ENCODE results near the gene KLK12.

DNA sequence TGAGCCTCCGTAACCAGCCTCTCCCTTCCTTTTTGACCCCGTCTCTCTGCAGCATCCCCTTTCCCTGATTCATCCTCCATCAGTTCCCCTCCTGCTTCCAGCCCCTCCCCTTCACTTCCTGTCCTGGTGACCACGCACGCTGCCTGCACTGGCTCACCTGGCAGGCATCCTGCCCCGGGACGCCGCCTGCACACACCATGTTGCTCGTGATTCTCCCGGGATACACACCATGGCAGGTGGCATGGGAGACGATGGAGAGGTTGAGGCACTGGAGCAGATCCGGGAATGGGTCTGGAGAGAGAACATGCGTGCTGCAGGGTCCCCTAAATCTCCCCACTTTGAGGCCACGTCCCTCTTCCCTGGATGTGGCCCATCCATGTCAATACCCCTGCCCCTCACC lies 4.2 kb downstream of the KLK12 start:
- TF ChIP-seq, protein P1, sequence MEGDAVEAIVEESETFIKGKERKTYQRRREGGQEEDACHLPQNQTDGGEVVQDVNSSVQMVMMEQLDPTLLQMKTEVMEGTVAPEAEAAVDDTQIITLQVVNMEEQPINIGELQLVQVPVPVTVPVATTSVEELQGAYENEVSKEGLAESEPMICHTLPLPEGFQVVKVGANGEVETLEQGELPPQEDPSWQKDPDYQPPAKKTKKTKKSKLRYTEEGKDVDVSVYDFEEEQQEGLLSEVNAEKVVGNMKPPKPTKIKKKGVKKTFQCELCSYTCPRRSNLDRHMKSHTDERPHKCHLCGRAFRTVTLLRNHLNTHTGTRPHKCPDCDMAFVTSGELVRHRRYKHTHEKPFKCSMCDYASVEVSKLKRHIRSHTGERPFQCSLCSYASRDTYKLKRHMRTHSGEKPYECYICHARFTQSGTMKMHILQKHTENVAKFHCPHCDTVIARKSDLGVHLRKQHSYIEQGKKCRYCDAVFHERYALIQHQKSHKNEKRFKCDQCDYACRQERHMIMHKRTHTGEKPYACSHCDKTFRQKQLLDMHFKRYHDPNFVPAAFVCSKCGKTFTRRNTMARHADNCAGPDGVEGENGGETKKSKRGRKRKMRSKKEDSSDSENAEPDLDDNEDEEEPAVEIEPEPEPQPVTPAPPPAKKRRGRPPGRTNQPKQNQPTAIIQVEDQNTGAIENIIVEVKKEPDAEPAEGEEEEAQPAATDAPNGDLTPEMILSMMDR (IDR thresholded peaks at IDR 0.05), result no peak
- TF ChIP-seq POLR2A (IDR thresholded peaks at IDR 0.05), result no peak

Measured in right lobe of liver (tissue), 4 donors.